SK-N-SH treated with all-trans-retinoic acid at 6 μM for 48 hours (cell line): ENCODE results near the gene JAK1.

Experiments used
- ATAC-seq: fragments of 200-7000 bp; cut with Tn5 transposase; 3 replicates; pipeline ENCODE4 v1.9.1; 2020; ENCODE audit warnings: mild to moderate bottlenecking, moderate library complexity
- ARNTL ChIP-seq: fragments of 450-650 bp; formaldehyde crosslinking; IDR thresholded peaks from 2 replicates; pipeline ENCODE4 v1.5.0; 2020; ENCODE audit warnings: low read depth, mild to moderate bottlenecking, moderate library complexity, borderline replicate concordance
- BACH2 ChIP-seq: fragments of 250-450 bp; sonication (Bioruptor Pico); IDR thresholded peaks from 2 replicates; pipeline ENCODE4 v1.9.0; 2021; ENCODE audit warnings: mild to moderate bottlenecking, borderline replicate concordance
- CSDC2 ChIP-seq: fragments of 250-450 bp; sonication (Bioruptor Pico); IDR thresholded peaks from 2 replicates; pipeline ENCODE4 v1.5.0; 2020; ENCODE audit warnings: mild to moderate bottlenecking, moderate library complexity
- ESRRG ChIP-seq: fragments of 250-450 bp; sonication (Bioruptor Pico); IDR thresholded peaks from 2 replicates; pipeline ENCODE4 v1.6.1; 2021; ENCODE audit warnings: mild to moderate bottlenecking
- GLIS3 ChIP-seq: fragments of 250-450 bp; sonication (Bioruptor Pico); IDR thresholded peaks from 2 replicates; pipeline ENCODE4 v1.5.0; 2020; ENCODE audit warnings: mild to moderate bottlenecking, moderate library complexity
- ISL1 ChIP-seq: fragments of 250-450 bp; sonication (Bioruptor Pico); IDR thresholded peaks from 2 replicates; pipeline ENCODE4 v2.1.2; 2022; ENCODE audit warnings: mild to moderate bottlenecking, moderate library complexity
- POU6F1 ChIP-seq: fragments of 250-450 bp; sonication (Bioruptor Pico); IDR thresholded peaks from 2 replicates; pipeline ENCODE4 v1.8.0; 2021; ENCODE audit warnings: low read depth, mild to moderate bottlenecking, moderate library complexity, borderline replicate concordance
- PPARA ChIP-seq: fragments of 250-450 bp; sonication (Bioruptor Pico); IDR thresholded peaks from 2 replicates; pipeline ENCODE4 v1.5.0; 2020; ENCODE audit warnings: mild to moderate bottlenecking, borderline replicate concordance
- RARB ChIP-seq: fragments of 250-450 bp; sonication (Bioruptor Pico); IDR thresholded peaks from 2 replicates; pipeline ENCODE4 v1.8.0; 2021; ENCODE audit warnings: mild to moderate bottlenecking, moderate library complexity
- SNAI2 ChIP-seq: fragments of 250-450 bp; sonication (Bioruptor Pico); IDR thresholded peaks from 2 replicates; pipeline ENCODE4 v1.5.0; 2020; ENCODE audit warnings: mild to moderate bottlenecking, moderate library complexity
- TCF4 ChIP-seq: fragments of 250-450 bp; sonication (Bioruptor Pico); IDR thresholded peaks from 2 replicates; pipeline ENCODE4 v1.8.0; 2021; ENCODE audit warnings: mild to moderate bottlenecking, moderate library complexity, borderline replicate concordance
- TOX ChIP-seq: fragments of 250-450 bp; sonication (Bioruptor Pico); IDR thresholded peaks from 2 replicates; pipeline ENCODE4 v1.8.0; 2021; ENCODE audit warnings: mild to moderate bottlenecking, moderate library complexity, borderline replicate concordance
- ZC3H10 ChIP-seq: fragments of 250-450 bp; sonication (Bioruptor Pico); IDR thresholded peaks from 2 replicates; pipeline ENCODE4 v1.5.1; 2021; ENCODE audit warnings: mild to moderate bottlenecking, moderate library complexity
- ZFP3 ChIP-seq: fragments of 250-450 bp; sonication (Bioruptor Pico); IDR thresholded peaks from 2 replicates; pipeline ENCODE4 v1.5.0; 2020; ENCODE audit warnings: mild to moderate bottlenecking, moderate library complexity
- ZNF565 ChIP-seq: fragments of 450-650 bp; formaldehyde crosslinking; conservative IDR thresholded peaks from 2 replicates; pipeline ENCODE4 v1.5.0; 2020; ENCODE audit warnings: low read depth, mild to moderate bottlenecking, moderate library complexity
- ZNF70 ChIP-seq: fragments of 450-650 bp; formaldehyde crosslinking; IDR thresholded peaks from 2 replicates; pipeline ENCODE4 v1.5.0; 2020; ENCODE audit warnings: mild to moderate bottlenecking, moderate library complexity
- ZNF8 ChIP-seq: fragments of 450-650 bp; formaldehyde crosslinking; IDR thresholded peaks from 2 replicates; pipeline ENCODE4 v1.5.0; 2020; ENCODE audit warnings: mild to moderate bottlenecking, moderate library complexity
- TF ChIP-seq, protein P1 (sequence below): fragments of 250-450 bp; sonication (Bioruptor Pico); IDR thresholded peaks from 2 replicates; pipeline ENCODE4 v1.5.0; 2020; ENCODE audit warnings: mild to moderate bottlenecking, moderate library complexity
- TF ChIP-seq, protein P2 (sequence below): fragments of 250-450 bp; sonication (Bioruptor Pico); IDR thresholded peaks from 2 replicates; pipeline ENCODE4 v1.5.1; 2021; ENCODE audit warnings: mild to moderate bottlenecking, moderate library complexity
- TF ChIP-seq, protein P3 (sequence below): fragments of 250-450 bp; sonication (Bioruptor Pico); IDR thresholded peaks from 2 replicates; pipeline ENCODE4 v1.8.0; 2020; ENCODE audit warnings: mild to moderate bottlenecking, moderate library complexity, borderline replicate concordance
- TF ChIP-seq, protein P4 (sequence below): fragments of 250-450 bp; sonication (Bioruptor Pico); IDR thresholded peaks from 2 replicates; pipeline ENCODE4 v1.5.1; 2020; ENCODE audit warnings: low read depth, mild to moderate bottlenecking, moderate library complexity

The JAK1 gene

DNA sequence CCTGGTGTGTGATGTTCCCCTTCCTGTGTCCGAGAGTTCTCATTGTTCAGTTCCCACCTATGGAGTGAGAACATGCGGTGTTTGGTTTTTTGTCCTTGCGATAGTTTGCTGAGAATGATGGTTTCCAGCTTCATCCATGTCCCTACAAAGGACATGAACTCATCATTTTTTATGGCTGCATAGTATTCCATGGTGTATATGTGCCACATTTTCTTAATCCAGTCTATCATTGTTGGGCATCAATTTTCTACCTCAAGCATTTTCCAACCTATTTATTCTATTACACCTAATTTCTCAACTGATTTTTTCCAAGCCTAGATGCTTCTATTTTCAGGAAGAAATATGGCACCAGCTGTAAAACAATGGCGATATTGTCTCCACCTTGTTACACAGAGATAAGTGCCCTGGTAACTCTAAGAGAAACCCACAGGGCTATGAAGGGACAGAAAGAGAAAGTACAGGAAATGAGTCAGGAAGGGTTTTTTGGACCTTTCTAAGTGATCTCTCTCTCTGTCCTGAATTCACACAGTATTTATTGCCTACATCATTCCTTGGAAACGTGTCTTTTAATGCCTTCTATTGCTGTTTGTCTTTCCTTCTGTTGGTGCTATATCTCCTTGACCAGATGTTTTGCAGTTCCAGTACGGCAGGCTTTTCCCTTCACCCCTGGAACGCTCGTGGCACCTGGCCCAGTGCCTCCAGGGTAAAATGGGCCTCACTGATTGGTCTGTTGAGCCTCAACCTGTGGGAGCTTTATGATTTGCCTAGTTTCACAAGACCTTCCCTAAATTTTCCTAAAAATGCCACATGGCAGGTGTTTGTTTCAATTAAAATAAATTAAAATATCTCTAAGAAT is 14.6 kb upstream of the JAK1 start:
- TF ChIP-seq ZNF70 (CRISPR knock-in tag) (no peak), POU6F1 (CRISPR knock-in tag) (no peak), GLIS3 (CRISPR knock-in tag) (no peak), RARB (CRISPR knock-in tag) (no peak), TOX (no peak), SNAI2 (no peak), ESRRG (CRISPR knock-in tag) (no peak), CSDC2 (CRISPR knock-in tag) (no peak), ZNF565 (CRISPR knock-in tag) (no peak), ZC3H10 (no peak), ISL1 (no peak), TCF4 (CRISPR knock-in tag) (no peak), ARNTL (CRISPR knock-in tag) (no peak)
- TF ChIP-seq, protein P1, sequence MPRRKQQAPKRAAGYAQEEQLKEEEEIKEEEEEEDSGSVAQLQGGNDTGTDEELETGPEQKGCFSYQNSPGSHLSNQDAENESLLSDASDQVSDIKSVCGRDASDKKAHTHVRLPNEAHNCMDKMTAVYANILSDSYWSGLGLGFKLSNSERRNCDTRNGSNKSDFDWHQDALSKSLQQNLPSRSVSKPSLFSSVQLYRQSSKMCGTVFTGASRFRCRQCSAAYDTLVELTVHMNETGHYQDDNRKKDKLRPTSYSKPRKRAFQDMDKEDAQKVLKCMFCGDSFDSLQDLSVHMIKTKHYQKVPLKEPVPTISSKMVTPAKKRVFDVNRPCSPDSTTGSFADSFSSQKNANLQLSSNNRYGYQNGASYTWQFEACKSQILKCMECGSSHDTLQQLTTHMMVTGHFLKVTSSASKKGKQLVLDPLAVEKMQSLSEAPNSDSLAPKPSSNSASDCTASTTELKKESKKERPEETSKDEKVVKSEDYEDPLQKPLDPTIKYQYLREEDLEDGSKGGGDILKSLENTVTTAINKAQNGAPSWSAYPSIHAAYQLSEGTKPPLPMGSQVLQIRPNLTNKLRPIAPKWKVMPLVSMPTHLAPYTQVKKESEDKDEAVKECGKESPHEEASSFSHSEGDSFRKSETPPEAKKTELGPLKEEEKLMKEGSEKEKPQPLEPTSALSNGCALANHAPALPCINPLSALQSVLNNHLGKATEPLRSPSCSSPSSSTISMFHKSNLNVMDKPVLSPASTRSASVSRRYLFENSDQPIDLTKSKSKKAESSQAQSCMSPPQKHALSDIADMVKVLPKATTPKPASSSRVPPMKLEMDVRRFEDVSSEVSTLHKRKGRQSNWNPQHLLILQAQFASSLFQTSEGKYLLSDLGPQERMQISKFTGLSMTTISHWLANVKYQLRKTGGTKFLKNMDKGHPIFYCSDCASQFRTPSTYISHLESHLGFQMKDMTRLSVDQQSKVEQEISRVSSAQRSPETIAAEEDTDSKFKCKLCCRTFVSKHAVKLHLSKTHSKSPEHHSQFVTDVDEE (CRISPR knock-in tag): no peak
- TF ChIP-seq, protein P2, sequence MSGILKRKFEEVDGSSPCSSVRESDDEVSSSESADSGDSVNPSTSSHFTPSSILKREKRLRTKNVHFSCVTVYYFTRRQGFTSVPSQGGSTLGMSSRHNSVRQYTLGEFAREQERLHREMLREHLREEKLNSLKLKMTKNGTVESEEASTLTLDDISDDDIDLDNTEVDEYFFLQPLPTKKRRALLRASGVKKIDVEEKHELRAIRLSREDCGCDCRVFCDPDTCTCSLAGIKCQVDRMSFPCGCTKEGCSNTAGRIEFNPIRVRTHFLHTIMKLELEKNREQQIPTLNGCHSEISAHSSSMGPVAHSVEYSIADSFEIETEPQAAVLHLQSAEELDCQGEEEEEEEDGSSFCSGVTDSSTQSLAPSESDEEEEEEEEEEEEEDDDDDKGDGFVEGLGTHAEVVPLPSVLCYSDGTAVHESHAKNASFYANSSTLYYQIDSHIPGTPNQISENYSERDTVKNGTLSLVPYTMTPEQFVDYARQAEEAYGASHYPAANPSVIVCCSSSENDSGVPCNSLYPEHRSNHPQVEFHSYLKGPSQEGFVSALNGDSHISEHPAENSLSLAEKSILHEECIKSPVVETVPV (CRISPR knock-in tag): no peak
- TF ChIP-seq, all 23 proteins: peak for 0
- ATAC-seq: no peak

DNA sequence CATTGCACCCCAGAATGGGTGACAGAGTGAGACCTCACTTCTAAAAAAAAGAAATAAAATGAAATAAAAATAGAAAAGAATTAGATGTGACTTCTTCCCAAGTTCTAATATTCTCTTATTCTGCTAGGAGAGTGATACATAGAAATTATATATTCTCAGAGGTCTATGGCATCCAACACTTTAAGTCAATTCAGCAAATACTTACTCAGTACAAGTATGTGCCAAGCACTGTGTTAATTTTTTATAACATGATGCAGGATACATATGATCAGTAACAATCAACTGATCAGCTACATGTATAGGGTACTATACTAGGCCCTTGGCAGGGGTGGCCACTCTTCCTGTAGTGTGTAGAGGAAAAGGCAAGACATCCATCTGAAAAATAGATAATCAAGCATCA is 13.0 kb upstream of the JAK1 start:
- ATAC-seq: no peak
- TF ChIP-seq, protein P2 (CRISPR knock-in tag): no peak
- TF ChIP-seq, protein P3, sequence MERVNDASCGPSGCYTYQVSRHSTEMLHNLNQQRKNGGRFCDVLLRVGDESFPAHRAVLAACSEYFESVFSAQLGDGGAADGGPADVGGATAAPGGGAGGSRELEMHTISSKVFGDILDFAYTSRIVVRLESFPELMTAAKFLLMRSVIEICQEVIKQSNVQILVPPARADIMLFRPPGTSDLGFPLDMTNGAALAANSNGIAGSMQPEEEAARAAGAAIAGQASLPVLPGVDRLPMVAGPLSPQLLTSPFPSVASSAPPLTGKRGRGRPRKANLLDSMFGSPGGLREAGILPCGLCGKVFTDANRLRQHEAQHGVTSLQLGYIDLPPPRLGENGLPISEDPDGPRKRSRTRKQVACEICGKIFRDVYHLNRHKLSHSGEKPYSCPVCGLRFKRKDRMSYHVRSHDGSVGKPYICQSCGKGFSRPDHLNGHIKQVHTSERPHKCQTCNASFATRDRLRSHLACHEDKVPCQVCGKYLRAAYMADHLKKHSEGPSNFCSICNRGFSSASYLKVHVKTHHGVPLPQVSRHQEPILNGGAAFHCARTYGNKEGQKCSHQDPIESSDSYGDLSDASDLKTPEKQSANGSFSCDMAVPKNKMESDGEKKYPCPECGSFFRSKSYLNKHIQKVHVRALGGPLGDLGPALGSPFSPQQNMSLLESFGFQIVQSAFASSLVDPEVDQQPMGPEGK (CRISPR knock-in tag): no peak
- TF ChIP-seq PPARA (CRISPR knock-in tag): no peak
- no peak for TF ChIP-seq BACH2 (CRISPR knock-in tag)
- no peak for TF ChIP-seq ZNF70 (CRISPR knock-in tag)
- TF ChIP-seq, protein P4, sequence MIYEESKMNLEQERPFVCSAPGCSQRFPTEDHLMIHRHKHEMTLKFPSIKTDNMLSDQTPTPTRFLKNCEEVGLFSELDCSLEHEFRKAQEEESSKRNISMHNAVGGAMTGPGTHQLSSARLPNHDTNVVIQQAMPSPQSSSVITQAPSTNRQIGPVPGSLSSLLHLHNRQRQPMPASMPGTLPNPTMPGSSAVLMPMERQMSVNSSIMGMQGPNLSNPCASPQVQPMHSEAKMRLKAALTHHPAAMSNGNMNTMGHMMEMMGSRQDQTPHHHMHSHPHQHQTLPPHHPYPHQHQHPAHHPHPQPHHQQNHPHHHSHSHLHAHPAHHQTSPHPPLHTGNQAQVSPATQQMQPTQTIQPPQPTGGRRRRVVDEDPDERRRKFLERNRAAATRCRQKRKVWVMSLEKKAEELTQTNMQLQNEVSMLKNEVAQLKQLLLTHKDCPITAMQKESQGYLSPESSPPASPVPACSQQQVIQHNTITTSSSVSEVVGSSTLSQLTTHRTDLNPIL (CRISPR knock-in tag): no peak
- no peak for TF ChIP-seq ARNTL (CRISPR knock-in tag)
- no peak for TF ChIP-seq SNAI2
- no peak for TF ChIP-seq RARB (CRISPR knock-in tag)
- no peak for TF ChIP-seq ZNF565 (CRISPR knock-in tag)
- no peak for TF ChIP-seq ZNF8 (CRISPR knock-in tag)
- no peak for TF ChIP-seq ZFP3 (CRISPR knock-in tag)
- TF ChIP-seq, protein P1 (CRISPR knock-in tag): no peak
